ENCODE results near the gene SOX12. TPM values are rescaled to one million over a fixed set of nuclear protein-coding genes. Genes with fewer than 3 reads are reported as not detected.
"Not testable (repeated sequence)": the region's sequence is repeated elsewhere in the genome, so short reads cannot be mapped to it uniquely, and the experiment has no call there.

The SOX12 gene
- total RNA-seq, 1 donor from 2014 or later, result 5.3 TPM

DNA sequence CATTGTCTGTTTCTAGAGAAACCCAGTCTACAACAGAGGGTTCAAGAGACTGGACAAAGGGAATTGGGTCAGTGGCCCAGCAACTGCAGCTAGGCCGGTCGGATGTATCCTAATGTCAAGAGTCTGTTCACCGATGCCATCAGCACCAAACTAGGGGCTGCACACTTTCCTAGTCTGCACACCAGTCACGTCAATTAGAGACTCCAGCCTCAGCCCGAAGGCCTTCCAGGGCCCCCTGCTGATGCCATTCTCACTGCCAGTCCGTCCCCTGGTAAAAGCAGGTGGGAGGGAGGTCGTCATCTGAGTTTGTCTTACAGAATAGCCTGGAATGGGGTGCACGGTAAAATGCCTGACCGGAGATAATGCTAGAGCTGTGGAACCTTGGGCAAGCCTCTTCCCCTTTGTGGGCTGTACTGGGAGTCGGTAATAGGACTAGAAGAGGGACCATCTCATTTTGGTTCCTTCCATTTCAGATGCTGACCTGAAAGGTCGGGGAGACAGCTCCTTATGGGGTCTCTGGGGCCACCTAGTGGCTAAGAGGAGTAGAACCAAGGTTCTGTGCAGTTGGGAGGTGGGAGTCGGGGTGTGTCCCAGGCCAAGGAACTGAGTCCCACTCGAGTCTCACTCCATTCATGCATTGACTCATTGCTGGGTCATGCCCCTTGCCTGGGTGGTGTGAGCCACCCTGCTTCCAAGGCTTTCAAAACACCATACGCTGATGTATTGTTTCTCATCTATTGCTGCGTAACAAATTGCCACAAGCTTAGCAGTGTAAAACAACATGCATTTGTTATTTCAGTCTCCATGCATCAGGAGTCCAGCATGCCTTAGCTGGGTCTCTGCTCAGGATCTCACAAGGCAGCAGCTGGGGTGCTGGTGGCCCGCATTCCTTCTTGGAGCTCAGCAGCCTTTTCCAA, 5.1 kb downstream of the SOX12 start:
- Mint-ChIP-seq H3K27ac (no peak overlapping the region), H3K27me3 (ENCODE audit: insufficient read depth, low read depth) (peaks cover 3% of the 10 kb centered on the region), H3K4me3 (peak overlapping the region; percentile 77), H3K36me3 (peaks cover 20% of the 10 kb centered on the region), H3K4me1 (peaks cover 34% of the 10 kb centered on the region), H3K9me3 (no peaks in the 10 kb centered on the region)
- no peak overlapping the region for H2AFZ ChIP-seq (replicated peaks)
- peaks cover 56% of the 10 kb centered on the region for H3K79me2 ChIP-seq (ENCODE audit: low read depth)
- H3K9me3 ChIP-seq (ENCODE audit: low read depth), result no peaks in the 10 kb centered on the region
- H3K27ac ChIP-seq, result peak overlapping the region; percentile 53
- peaks cover 38% of the 10 kb centered on the region for H3F3A ChIP-seq (ENCODE audit: low read depth)
- no peak overlapping the region for H3K9ac ChIP-seq
- no peaks in the 10 kb centered on the region for H3K27me3 ChIP-seq
- H3K4me1 ChIP-seq, result peaks cover 21% of the 10 kb centered on the region
- peak overlapping the region; percentile 94 for H3K4me2 ChIP-seq
- H3K36me3 ChIP-seq, result no peaks in the 10 kb centered on the region
- H4K20me1 ChIP-seq (ENCODE audit: low read depth), result peaks cover 60% of the 10 kb centered on the region
- DNase-seq (ENCODE audit: low spot score), result peak; percentile 87
- peak overlapping the region; percentile 97 for H3K4me3 ChIP-seq
- TF ChIP-seq, protein P1, sequence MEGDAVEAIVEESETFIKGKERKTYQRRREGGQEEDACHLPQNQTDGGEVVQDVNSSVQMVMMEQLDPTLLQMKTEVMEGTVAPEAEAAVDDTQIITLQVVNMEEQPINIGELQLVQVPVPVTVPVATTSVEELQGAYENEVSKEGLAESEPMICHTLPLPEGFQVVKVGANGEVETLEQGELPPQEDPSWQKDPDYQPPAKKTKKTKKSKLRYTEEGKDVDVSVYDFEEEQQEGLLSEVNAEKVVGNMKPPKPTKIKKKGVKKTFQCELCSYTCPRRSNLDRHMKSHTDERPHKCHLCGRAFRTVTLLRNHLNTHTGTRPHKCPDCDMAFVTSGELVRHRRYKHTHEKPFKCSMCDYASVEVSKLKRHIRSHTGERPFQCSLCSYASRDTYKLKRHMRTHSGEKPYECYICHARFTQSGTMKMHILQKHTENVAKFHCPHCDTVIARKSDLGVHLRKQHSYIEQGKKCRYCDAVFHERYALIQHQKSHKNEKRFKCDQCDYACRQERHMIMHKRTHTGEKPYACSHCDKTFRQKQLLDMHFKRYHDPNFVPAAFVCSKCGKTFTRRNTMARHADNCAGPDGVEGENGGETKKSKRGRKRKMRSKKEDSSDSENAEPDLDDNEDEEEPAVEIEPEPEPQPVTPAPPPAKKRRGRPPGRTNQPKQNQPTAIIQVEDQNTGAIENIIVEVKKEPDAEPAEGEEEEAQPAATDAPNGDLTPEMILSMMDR (IDR thresholded peaks at IDR 0.05), result peak; percentile 86
- TF ChIP-seq EZH2phosphoT487 (IDR thresholded peaks at IDR 0.05) (no peak), EZH2 (IDR thresholded peaks at IDR 0.05) (no peak)

DNA sequence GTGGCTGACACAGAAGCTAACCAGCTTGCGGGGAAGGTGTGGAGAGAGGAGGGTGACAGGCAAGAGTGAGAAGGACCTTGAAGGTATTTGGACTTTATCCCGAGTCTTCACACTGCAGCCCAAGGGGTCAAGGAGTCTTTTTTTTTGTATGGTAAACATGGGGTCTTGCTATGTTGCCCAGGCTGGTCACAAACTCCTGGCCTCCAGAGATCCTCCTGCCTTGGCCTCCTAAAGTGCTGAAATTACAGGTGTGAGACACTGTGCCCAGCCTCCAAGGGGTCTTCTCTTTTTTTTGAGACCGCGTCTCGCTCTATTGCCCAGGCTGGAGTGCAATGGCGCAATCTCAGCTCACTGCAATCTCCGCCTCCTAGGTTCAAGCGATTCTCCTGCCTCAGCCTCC, 9.2 kb downstream of the SOX12 start:
- H4K20me1 ChIP-seq (ENCODE audit: low read depth), result peaks cover 37% of the 10 kb centered on the region
- no peak for DNase-seq (ENCODE audit: low spot score)
- H3F3A ChIP-seq (ENCODE audit: low read depth), result peaks cover 15% of the 10 kb centered on the region
- Mint-ChIP-seq H3K36me3 (peaks cover 11% of the 10 kb centered on the region), H3K27ac (no peak overlapping the region), H3K4me1 (peaks cover 14% of the 10 kb centered on the region), H3K9me3 (no peaks in the 10 kb centered on the region), H3K27me3 (ENCODE audit: insufficient read depth, low read depth) (peaks cover 6% of the 10 kb centered on the region), H3K4me3 (no peak overlapping the region)
- H3K9ac ChIP-seq, result no peak overlapping the region
- peaks cover 9% of the 10 kb centered on the region for H3K4me1 ChIP-seq
- H3K36me3 ChIP-seq, result no peaks in the 10 kb centered on the region
- no peak overlapping the region for H3K4me3 ChIP-seq
- peaks cover 18% of the 10 kb centered on the region for H3K79me2 ChIP-seq (ENCODE audit: low read depth)
- no peak overlapping the region for H2AFZ ChIP-seq (replicated peaks)
- peaks cover 38% of the 10 kb centered on the region for H3K27me3 ChIP-seq
- H3K9me3 ChIP-seq (ENCODE audit: low read depth), result no peaks in the 10 kb centered on the region
- TF ChIP-seq, protein P1 (IDR thresholded peaks at IDR 0.05), result no peak
- TF ChIP-seq EZH2phosphoT487 (IDR thresholded peaks at IDR 0.05) (no peak), EZH2 (IDR thresholded peaks at IDR 0.05) (no peak)
- no peak overlapping the region for H3K27ac ChIP-seq
- H3K4me2 ChIP-seq, result no peak overlapping the region

DNA sequence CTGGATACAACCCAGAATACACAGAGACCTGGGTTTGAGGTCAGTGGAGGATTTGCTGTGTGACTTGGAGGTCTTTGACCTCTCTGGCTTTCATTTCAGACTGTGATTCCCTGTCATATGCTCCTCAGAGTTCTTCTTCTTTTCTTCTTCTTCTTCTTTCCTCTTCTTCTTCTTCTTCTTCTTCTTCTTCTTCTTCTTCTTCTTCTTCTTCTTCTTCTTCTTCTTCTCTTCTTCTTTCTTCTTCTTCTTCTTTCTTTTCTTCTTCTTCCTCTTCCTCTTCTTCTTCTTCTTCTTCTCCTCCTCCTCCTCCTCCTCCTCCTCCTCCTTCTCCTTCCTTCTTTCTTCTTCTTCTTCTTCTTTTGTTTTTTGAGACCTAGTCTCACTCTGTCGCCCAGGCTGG, 10.7 kb downstream of the SOX12 start:
- peaks cover 23% of the 10 kb centered on the region for H4K20me1 ChIP-seq (ENCODE audit: low read depth)
- H3K9ac ChIP-seq; H3K27ac ChIP-seq; DNase-seq (ENCODE audit: low spot score); H3K79me2 ChIP-seq (ENCODE audit: low read depth); H3K4me3 Mint-ChIP-seq; H3K27me3 Mint-ChIP-seq (ENCODE audit: insufficient read depth, low read depth); H3K36me3 ChIP-seq; H3K4me3 ChIP-seq; H2AFZ ChIP-seq (replicated peaks); H3K4me1 ChIP-seq; H3K27ac Mint-ChIP-seq; H3K9me3 Mint-ChIP-seq; H3K4me1 Mint-ChIP-seq; H3F3A ChIP-seq (ENCODE audit: low read depth); H3K9me3 ChIP-seq (ENCODE audit: low read depth); H3K4me2 ChIP-seq: not testable (repeated sequence)
- peaks cover 46% of the 10 kb centered on the region for H3K27me3 ChIP-seq
- H3K36me3 Mint-ChIP-seq, result peaks cover 11% of the 10 kb centered on the region

DNA sequence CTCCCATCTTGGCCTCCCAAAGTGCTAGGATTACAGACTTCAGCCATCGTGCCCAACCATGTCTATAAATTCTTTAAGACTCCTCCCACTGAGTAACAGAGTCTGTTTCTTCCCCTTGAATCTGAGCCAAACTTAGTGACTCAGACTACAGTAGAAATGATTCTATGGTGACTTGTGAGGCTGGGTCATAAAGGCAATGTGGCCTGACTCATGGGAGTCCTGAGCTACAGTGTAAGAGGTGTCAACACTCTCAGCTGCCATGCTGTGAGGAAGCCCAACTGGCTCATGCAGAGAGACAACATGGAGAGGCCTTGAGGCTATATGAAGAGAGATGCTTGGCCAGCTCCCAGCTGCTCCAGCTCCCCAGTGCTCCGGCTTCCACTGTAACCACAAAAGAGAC, 16.3 kb downstream of the SOX12 start:
- Histone ChIP-seq H3K36me3 (no peaks in the 10 kb centered on the region), H3K9ac (no peak overlapping the region), H3F3A (ENCODE audit: low read depth) (peaks cover 12% of the 10 kb centered on the region), H2AFZ (replicated peaks) (no peak overlapping the region), H3K4me1 (peaks cover 5% of the 10 kb centered on the region), H3K9me3 (ENCODE audit: low read depth) (no peaks in the 10 kb centered on the region), H3K4me2 (no peak overlapping the region), H4K20me1 (ENCODE audit: low read depth) (no peaks in the 10 kb centered on the region), H3K79me2 (ENCODE audit: low read depth) (no peaks in the 10 kb centered on the region), H3K4me3 (no peak overlapping the region), H3K27me3 (peaks cover 37% of the 10 kb centered on the region), H3K27ac (no peak overlapping the region)
- Mint-ChIP-seq H3K4me1 (peaks cover 7% of the 10 kb centered on the region), H3K4me3 (no peak overlapping the region), H3K9me3 (no peaks in the 10 kb centered on the region), H3K36me3 (peaks cover 9% of the 10 kb centered on the region), H3K27me3 (ENCODE audit: insufficient read depth, low read depth) (peaks cover 3% of the 10 kb centered on the region), H3K27ac (no peak overlapping the region)
- TF ChIP-seq EZH2phosphoT487 (IDR thresholded peaks at IDR 0.05), result no peak
- no peak for DNase-seq (ENCODE audit: low spot score)

Data from neural progenitor cell (in vitro differentiated cells).